Measurements from ENCODE around the gene DIAPH1. TPM values are rescaled to one million over a fixed set of nuclear protein-coding genes. Genes with fewer than 3 reads are reported as not detected.

Gene DIAPH1
- total RNA-seq, 1 donor from 2014 or later, result 99.1 TPM

- peaks cover 15% of the 10 kb centered on the region for H3K9me3 Mint-ChIP-seq
Observed at GRCh38 chr5:141547488-141547887, 71.3 kb downstream of the DIAPH1 start.

GRCh38 chr5:141543053-141543452, 75.7 kb downstream of the DIAPH1 start:
- TF ChIP-seq CTCF (conservative IDR thresholded peaks at IDR 0.05), result no peak
- H3K9me3 Mint-ChIP-seq, result peaks cover 15% of the 10 kb centered on the region
- no peak for DNase-seq (ENCODE audit: low read depth, low spot score)
- no peaks in the 10 kb centered on the region for H3K4me1 Mint-ChIP-seq
- H3K4me3 Mint-ChIP-seq, result no peak overlapping the region
- H3K27me3 Mint-ChIP-seq (ENCODE audit: low read depth), result no peaks in the 10 kb centered on the region
- no peak overlapping the region for H3K27ac Mint-ChIP-seq (ENCODE audit: unreplicated experiment)
- peaks cover 44% of the 10 kb centered on the region for H3K36me3 Mint-ChIP-seq (ENCODE audit: low read depth)

More at GRCh38 chr5:141547488-141547887, 71.3 kb downstream of the DIAPH1 start:
- no peak overlapping the region for H3K27ac Mint-ChIP-seq (ENCODE audit: unreplicated experiment)
- H3K4me3 Mint-ChIP-seq, result no peak overlapping the region
- no peak for TF ChIP-seq CTCF (conservative IDR thresholded peaks at IDR 0.05)
- H3K27me3 Mint-ChIP-seq (ENCODE audit: low read depth), result no peaks in the 10 kb centered on the region
- H3K4me1 Mint-ChIP-seq, result no peaks in the 10 kb centered on the region
- DNase-seq (ENCODE audit: low read depth, low spot score), result no peak
- H3K36me3 Mint-ChIP-seq (ENCODE audit: low read depth), result peaks cover 55% of the 10 kb centered on the region

GRCh38 chr5:141534492-141535213, 84.1 kb downstream of the DIAPH1 start:
- H3K27me3 Mint-ChIP-seq (ENCODE audit: low read depth), result no peaks in the 10 kb centered on the region
- peaks cover 18% of the 10 kb centered on the region for H3K4me1 Mint-ChIP-seq
- H3K36me3 Mint-ChIP-seq (ENCODE audit: low read depth), result peaks cover 17% of the 10 kb centered on the region
- H3K27ac Mint-ChIP-seq (ENCODE audit: unreplicated experiment), result peak overlapping the region; percentile 9
- DNase-seq (ENCODE audit: low read depth, low spot score), result no peak
- H3K4me3 Mint-ChIP-seq, result peak overlapping the region; percentile 28
- TF ChIP-seq CTCF (conservative IDR thresholded peaks at IDR 0.05), result no peak
- H3K9me3 Mint-ChIP-seq, result peaks cover 2% of the 10 kb centered on the region

- H3K4me1 Mint-ChIP-seq, result peaks cover 18% of the 10 kb centered on the region
- no peak for TF ChIP-seq CTCF (conservative IDR thresholded peaks at IDR 0.05)
- peaks cover 14% of the 10 kb centered on the region for H3K36me3 Mint-ChIP-seq (ENCODE audit: low read depth)
- no peak for DNase-seq (ENCODE audit: low read depth, low spot score)
- H3K9me3 Mint-ChIP-seq, result no peaks in the 10 kb centered on the region
- H3K27me3 Mint-ChIP-seq (ENCODE audit: low read depth), result no peaks in the 10 kb centered on the region
- no peak overlapping the region for H3K4me3 Mint-ChIP-seq
- no peak overlapping the region for H3K27ac Mint-ChIP-seq (ENCODE audit: unreplicated experiment)
Observed at GRCh38 chr5:141533897-141534296, 84.9 kb downstream of the DIAPH1 start.

GRCh38 chr5:141532726-141533125, 86.1 kb downstream of the DIAPH1 start:
- H3K4me1 Mint-ChIP-seq, result peaks cover 18% of the 10 kb centered on the region

More at GRCh38 chr5:141532726-141533125, 86.1 kb downstream of the DIAPH1 start:
- no peak for DNase-seq (ENCODE audit: low read depth, low spot score)
- Mint-ChIP-seq H3K27ac (ENCODE audit: unreplicated experiment) (no peak overlapping the region), H3K9me3 (no peaks in the 10 kb centered on the region), H3K27me3 (ENCODE audit: low read depth) (no peaks in the 10 kb centered on the region), H3K4me3 (no peak overlapping the region), H3K36me3 (ENCODE audit: low read depth) (peaks cover 21% of the 10 kb centered on the region)
- TF ChIP-seq CTCF (conservative IDR thresholded peaks at IDR 0.05), result no peak

Measured in neural crest cell (in vitro differentiated cells).